Measurements from ENCODE around the gene ATP5F1E.
"Not testable (repeated sequence)": the region's sequence is repeated elsewhere in the genome, so short reads cannot be mapped to it uniquely, and the experiment has no call there.

- TF ChIP-seq CTCF (IDR thresholded peaks at IDR 0.05; ENCODE audit: extremely low read depth in 1 of 2, insufficient read depth in 1 of 2, low read depth in 1 of 2, low read length in 2 of 2); POLR2AphosphoS5 (IDR thresholded peaks at IDR 0.05; ENCODE audit: insufficient read depth, low read depth, low read length): not testable (repeated sequence)
Measured at GRCh38 chr20:59011874-59012157, 20.3 kb downstream of the ATP5F1E start.

Data from endothelial cell of umbilical vein (primary cell).